GM23338 (cell line): ENCODE results near the gene TMEM50A. TPM values are rescaled to one million over a fixed set of nuclear protein-coding genes. Genes with fewer than 3 reads are reported as not detected.
A peak's percentile ranks its signal among the peaks of the same experiment; 100 is the strongest.
"Not testable (repeated sequence)": the region's sequence is repeated elsewhere in the genome, so short reads cannot be mapped to it uniquely, and the experiment has no call there.

Experiments used
- ATAC-seq: fragments of 200-7000 bp; cut with Tn5 transposase; 3 replicates; pipeline ENCODE4 v1.9.1; 2020
- DNase-seq: peaks from one replicate; pipeline ENCODE4 v3.0.0-alpha.2; 2015; ENCODE audit warnings: low spot score
- H2AFZ ChIP-seq: fragments of 200-600 bp; sonication (generic); 2 replicates; pipeline ENCODE4 v1.8.0; 2016; ENCODE audit warnings: antibody characterized with exemption, mild to moderate bottlenecking, moderate library complexity
- H3F3A ChIP-seq: fragments of 200-600 bp; sonication (generic); replicated peaks from 2 replicates; pipeline ENCODE4 v1.8.0; 2017; ENCODE audit warnings: antibody characterized with exemption, mixed run types, low read depth
- H3K27ac ChIP-seq: fragments of 200-600 bp; sonication (generic); 2 replicates; pipeline ENCODE4 v1.6.1; 2016; ENCODE audit warnings: low read depth
- H3K27me3 ChIP-seq: fragments of 200-600 bp; sonication (generic); 2 replicates; pipeline ENCODE4 v1.8.0; 2016; ENCODE audit warnings: mild to moderate bottlenecking, mixed run types, moderate library complexity; ENCODE audit not compliant: insufficient read depth
- H3K36me3 ChIP-seq: fragments of 200-600 bp; sonication (generic); 2 replicates; pipeline ENCODE4 v1.8.0; 2016; ENCODE audit warnings: mild to moderate bottlenecking; ENCODE audit not compliant: insufficient read depth
- H3K4me1 ChIP-seq: fragments of 200-600 bp; sonication (generic); 2 replicates; pipeline ENCODE4 v1.8.0; 2016; ENCODE audit warnings: mild to moderate bottlenecking, moderate library complexity; ENCODE audit not compliant: insufficient read depth
- H3K4me2 ChIP-seq: fragments of 200-600 bp; sonication (generic); 2 replicates; pipeline ENCODE4 v1.7.1; 2017; ENCODE audit warnings: mixed run types
- H3K4me3 ChIP-seq: fragments of 200-600 bp; sonication (generic); 2 replicates; pipeline ENCODE4 v1.6.1; 2016; ENCODE audit warnings: mixed run types
- H3K79me2 ChIP-seq: fragments of 200-600 bp; sonication (generic); replicated peaks from 2 replicates; pipeline ENCODE4 v1.8.0; 2017; ENCODE audit warnings: mild to moderate bottlenecking; ENCODE audit not compliant: insufficient read depth
- H3K9me2 ChIP-seq: fragments of 200-600 bp; sonication (generic); 2 replicates; pipeline ENCODE4 v1.8.0; 2017; ENCODE audit not compliant: insufficient read depth
- H4K20me1 ChIP-seq: fragments of 200-600 bp; sonication (generic); replicated peaks from 2 replicates; pipeline ENCODE4 v1.8.0; 2017; ENCODE audit warnings: mild to moderate bottlenecking; ENCODE audit not compliant: insufficient read depth
- H3K27ac Mint-ChIP-seq: 2 replicates; pipeline ENCODE4 v1.8.0; 2020; ENCODE audit warnings: inconsistent platforms, mild to moderate bottlenecking, moderate library complexity, mixed read lengths
- H3K27me3 Mint-ChIP-seq: 3 replicates; pipeline ENCODE4 v1.8.0; 2022; ENCODE audit warnings: low read depth, mild to moderate bottlenecking, moderate library complexity, mixed read lengths, inconsistent platforms; ENCODE audit not compliant: insufficient read depth, poor library complexity
- H3K36me3 Mint-ChIP-seq: 3 replicates; pipeline ENCODE4 v1.8.0; 2021; ENCODE audit warnings: low read depth, mild to moderate bottlenecking, inconsistent platforms, moderate library complexity, mixed read lengths
- H3K4me1 Mint-ChIP-seq: 3 replicates; pipeline ENCODE4 v1.8.0; 2020; ENCODE audit warnings: mild to moderate bottlenecking, inconsistent platforms, mixed read lengths
- H3K4me3 Mint-ChIP-seq: 3 replicates; pipeline ENCODE4 v1.8.0; 2021; ENCODE audit warnings: moderate library complexity, mild to moderate bottlenecking, inconsistent platforms, mixed read lengths
- H3K9me3 Mint-ChIP-seq: 3 replicates; pipeline ENCODE4 v1.8.0; 2020; ENCODE audit warnings: moderate library complexity, mild to moderate bottlenecking, inconsistent platforms, mixed read lengths
- polyA plus RNA-seq: library from polyadenylated mRNA; unstranded; fragments of >200 nt; fragmentation: Nextera tagmentation; extraction: Ambion mirVana; gene quantifications from 2 replicates; pipeline ENCODE4 v1.2.1, GENCODE V29; 2016
- total RNA-seq: library from RNA; depleted of rRNA; stranded (reverse); fragments of >200 nt; shearing (Covaris generic); gene quantifications from 2 replicates; pipeline ENCODE4 v1.2.3, GENCODE V29; 2014

TMEM50A gene
- total and polyA plus RNA-seq, 2 experiments from 2014 or later = 71.4 to 181 TPM

GRCh38 chr1:25312806-25313470 lies 25.2 kb upstream of the TMEM50A start:
- H4K20me1 ChIP-seq, DNase-seq, H3K4me3 ChIP-seq, H3K27ac ChIP-seq, H3K4me3 Mint-ChIP-seq, H3K4me2 ChIP-seq, H3K9me3 Mint-ChIP-seq, H3K36me3 ChIP-seq, H3K27ac Mint-ChIP-seq, H3K79me2 ChIP-seq, H3K9me2 ChIP-seq, ATAC-seq, H3K4me1 Mint-ChIP-seq, H2AFZ ChIP-seq, H3K27me3 ChIP-seq, H3F3A ChIP-seq, H3K4me1 ChIP-seq, H3K27me3 Mint-ChIP-seq: not testable (repeated sequence)
- peaks cover 13% of the 10 kb centered on the region; the same call in 2 of the 3 replicates for H3K36me3 Mint-ChIP-seq

- DNase-seq, H4K20me1 ChIP-seq, H3K4me2 ChIP-seq, H3K4me3 ChIP-seq, H3F3A ChIP-seq, H3K27ac Mint-ChIP-seq, H3K27me3 Mint-ChIP-seq, H3K36me3 Mint-ChIP-seq, H3K27me3 ChIP-seq, ATAC-seq, H3K4me1 ChIP-seq, H2AFZ ChIP-seq, H3K9me3 Mint-ChIP-seq, H3K79me2 ChIP-seq, H3K4me3 Mint-ChIP-seq, H3K36me3 ChIP-seq, H3K27ac ChIP-seq, H3K9me2 ChIP-seq: not testable (repeated sequence)
- H3K4me1 Mint-ChIP-seq = peaks cover 10% of the 10 kb centered on the region; the same call in 2 of the 3 replicates
Measured at GRCh38 chr1:25320314-25320938, 17.7 kb upstream of the TMEM50A start.

- DNase-seq = peak; percentile 5
- not testable (repeated sequence) for H3K4me3 ChIP-seq, H3K4me3 Mint-ChIP-seq, H3K79me2 ChIP-seq, H3K36me3 Mint-ChIP-seq, H3K27me3 Mint-ChIP-seq, H2AFZ ChIP-seq, H3K27me3 ChIP-seq, H3K9me3 Mint-ChIP-seq, H3K36me3 ChIP-seq, H3F3A ChIP-seq, H3K4me1 ChIP-seq, H4K20me1 ChIP-seq, ATAC-seq, H3K9me2 ChIP-seq, H3K27ac ChIP-seq, H3K27ac Mint-ChIP-seq, H3K4me2 ChIP-seq
- peaks cover 10% of the 10 kb centered on the region; the same call in 2 of the 3 replicates for H3K4me1 Mint-ChIP-seq
Measured at GRCh38 chr1:25322127-25322526, 16.0 kb upstream of the TMEM50A start.

GRCh38 chr1:25324407-25324806 lies 13.7 kb upstream of the TMEM50A start:
- H3K9me3 Mint-ChIP-seq, H4K20me1 ChIP-seq, H3K4me3 Mint-ChIP-seq, H3K4me2 ChIP-seq, H3K79me2 ChIP-seq, H3K4me1 ChIP-seq, H3K36me3 Mint-ChIP-seq, DNase-seq, H3K27ac ChIP-seq, H3K27me3 ChIP-seq, H3K4me3 ChIP-seq, H3K9me2 ChIP-seq, H3K27ac Mint-ChIP-seq, H3F3A ChIP-seq, H2AFZ ChIP-seq, ATAC-seq, H3K27me3 Mint-ChIP-seq, H3K36me3 ChIP-seq: not testable (repeated sequence)
- H3K4me1 Mint-ChIP-seq = peaks cover 10% of the 10 kb centered on the region; the same call in 2 of the 3 replicates

GRCh38 chr1:25327864-25328790 lies 10.0 kb upstream of the TMEM50A start:
- H3K4me3 ChIP-seq, H3K9me3 Mint-ChIP-seq, H3K27ac Mint-ChIP-seq, H3K36me3 ChIP-seq, H3K27me3 Mint-ChIP-seq, H3K27me3 ChIP-seq, H4K20me1 ChIP-seq, H3F3A ChIP-seq, ATAC-seq, H3K4me3 Mint-ChIP-seq, H3K27ac ChIP-seq, H3K4me1 Mint-ChIP-seq, DNase-seq, H2AFZ ChIP-seq, H3K4me1 ChIP-seq, H3K36me3 Mint-ChIP-seq, H3K79me2 ChIP-seq, H3K4me2 ChIP-seq, H3K9me2 ChIP-seq: not testable (repeated sequence)

GRCh38 chr1:25328791-25329185 lies 9.3 kb upstream of the TMEM50A start:
- H3K4me3 ChIP-seq, H2AFZ ChIP-seq, H3K4me2 ChIP-seq, H3K9me3 Mint-ChIP-seq, H3K27ac ChIP-seq, H3K36me3 Mint-ChIP-seq, H3K27ac Mint-ChIP-seq, H3K79me2 ChIP-seq, DNase-seq, H3K27me3 Mint-ChIP-seq, ATAC-seq, H3F3A ChIP-seq, H3K4me1 ChIP-seq, H3K27me3 ChIP-seq, H4K20me1 ChIP-seq, H3K36me3 ChIP-seq, H3K9me2 ChIP-seq, H3K4me1 Mint-ChIP-seq, H3K4me3 Mint-ChIP-seq: not testable (repeated sequence)
